ENCODE data around the gene IFT20. TPM values are rescaled to one million over a fixed set of nuclear protein-coding genes. Genes with fewer than 3 reads are reported as not detected.

Gene IFT20
- 31.1 and 34.5 TPM in 2 replicates for total RNA-seq (2014; rRNA removed; shearing (Covaris generic))

GRCh38 chr17:28335201-28335958, at the start of gene IFT20, which contains the start of gene TNFAIP1:
TSS of gene IFT20 (minus strand) at chr17:28335472. CDS start at chr17:28331985, 3,487 bp downstream.
TSS of gene TNFAIP1 (plus strand) at chr17:28335761. CDS start at chr17:28339522, 3,761 bp downstream.
- DNase-seq (ENCODE audit: low spot score), result peak; percentile 99

GRCh38 chr17:28385037-28385400, 49.7 kb upstream of the IFT20 start:
- DNase-seq (ENCODE audit: low spot score), result no peak

- no peak for DNase-seq (ENCODE audit: low spot score)
Measured at GRCh38 chr17:28384281-28385036, 49.2 kb upstream of the IFT20 start.

- DNase-seq (ENCODE audit: low spot score), result no peak
Measured at GRCh38 chr17:28381141-28381825, 46.0 kb upstream of the IFT20 start.

- DNase-seq (ENCODE audit: low spot score), result peak; percentile 85
Measured at GRCh38 chr17:28379814-28380801, 44.8 kb upstream of the IFT20 start.

- DNase-seq (ENCODE audit: low spot score), result no peak
Measured at GRCh38 chr17:28372945-28373274, 37.6 kb upstream of the IFT20 start.

GRCh38 chr17:28372203-28372944, 37.1 kb upstream of the IFT20 start:
- DNase-seq (ENCODE audit: low spot score), result no peak

- peak; percentile 92 for DNase-seq (ENCODE audit: low spot score)
Measured at GRCh38 chr17:28371245-28372202, 36.3 kb upstream of the IFT20 start, which contains the start of gene SARM1. TSS of gene SARM1 (plus strand) at chr17:28371694. CDS start at chr17:28372033, 339 bp downstream.

- no peak for DNase-seq (ENCODE audit: low spot score)
Measured at GRCh38 chr17:28370744-28371103, 35.5 kb upstream of the IFT20 start.

- no peak for DNase-seq (ENCODE audit: low spot score)
Measured at GRCh38 chr17:28370035-28370743, 34.9 kb upstream of the IFT20 start, which contains the start of gene VTN. TSS of gene VTN (minus strand) at chr17:28370307. CDS start at chr17:28370203, 104 bp downstream.

- no peak for DNase-seq (ENCODE audit: low spot score)
Measured at GRCh38 chr17:28369684-28370034, 34.4 kb upstream of the IFT20 start.

GRCh38 chr17:28368915-28369683, 33.8 kb upstream of the IFT20 start:
- no peak for DNase-seq (ENCODE audit: low spot score)

GRCh38 chr17:28368306-28368831, 33.1 kb upstream of the IFT20 start:
- DNase-seq (ENCODE audit: low spot score), result no peak

GRCh38 chr17:28367641-28368305, 32.5 kb upstream of the IFT20 start:
- DNase-seq (ENCODE audit: low spot score), result no peak

- DNase-seq (ENCODE audit: low spot score), result no peak
Measured at GRCh38 chr17:28366605-28367004, 31.3 kb upstream of the IFT20 start.

- no peak for DNase-seq (ENCODE audit: low spot score)
Measured at GRCh38 chr17:28365487-28365886, 30.2 kb upstream of the IFT20 start.

Data from H4 (cell line).